Measurements from ENCODE around the gene UCK1.
A peak's percentile ranks its signal among the peaks of the same experiment; 100 is the strongest.

DNA sequence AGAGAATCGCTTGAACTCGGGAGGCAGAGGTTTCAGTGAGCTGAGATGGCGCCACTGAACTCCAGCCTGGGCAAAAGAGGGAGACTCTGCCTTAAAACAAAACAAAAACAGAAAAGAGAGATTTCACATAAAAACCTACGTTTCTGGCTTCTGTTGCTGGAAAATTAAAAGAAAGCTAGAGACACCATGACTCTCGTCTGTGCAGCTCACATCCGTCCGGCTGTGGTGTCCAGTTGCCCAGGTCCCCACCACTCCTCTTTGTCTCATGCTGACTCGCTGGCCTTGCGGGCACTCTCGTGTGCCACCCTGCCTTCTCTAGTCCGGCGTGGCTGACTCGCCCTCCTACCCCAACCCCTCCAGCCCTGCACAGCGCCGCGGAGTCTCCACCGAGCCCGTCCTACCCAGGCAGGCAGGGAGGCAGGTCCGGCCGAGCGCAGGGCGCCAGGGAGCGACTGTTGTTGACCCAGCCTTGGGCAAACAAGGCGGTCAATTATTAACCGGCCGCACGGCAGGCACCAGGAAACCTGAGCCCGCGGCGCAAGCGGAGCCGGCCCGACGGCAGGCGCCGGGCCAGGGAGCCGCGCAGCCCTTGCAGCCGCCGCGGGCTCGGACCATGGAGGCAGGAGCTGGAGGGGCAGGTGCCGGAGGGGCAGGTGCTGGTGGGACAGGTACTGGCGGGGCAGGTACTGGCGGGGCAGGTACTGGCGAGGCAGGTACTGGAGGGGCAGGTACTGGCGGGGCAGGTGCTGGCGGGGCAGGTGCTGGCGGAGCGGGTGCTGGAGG is 14.1 kb upstream of the UCK1 start, which contains the start of gene PRRT1B:
- TF ChIP-seq, protein P1, sequence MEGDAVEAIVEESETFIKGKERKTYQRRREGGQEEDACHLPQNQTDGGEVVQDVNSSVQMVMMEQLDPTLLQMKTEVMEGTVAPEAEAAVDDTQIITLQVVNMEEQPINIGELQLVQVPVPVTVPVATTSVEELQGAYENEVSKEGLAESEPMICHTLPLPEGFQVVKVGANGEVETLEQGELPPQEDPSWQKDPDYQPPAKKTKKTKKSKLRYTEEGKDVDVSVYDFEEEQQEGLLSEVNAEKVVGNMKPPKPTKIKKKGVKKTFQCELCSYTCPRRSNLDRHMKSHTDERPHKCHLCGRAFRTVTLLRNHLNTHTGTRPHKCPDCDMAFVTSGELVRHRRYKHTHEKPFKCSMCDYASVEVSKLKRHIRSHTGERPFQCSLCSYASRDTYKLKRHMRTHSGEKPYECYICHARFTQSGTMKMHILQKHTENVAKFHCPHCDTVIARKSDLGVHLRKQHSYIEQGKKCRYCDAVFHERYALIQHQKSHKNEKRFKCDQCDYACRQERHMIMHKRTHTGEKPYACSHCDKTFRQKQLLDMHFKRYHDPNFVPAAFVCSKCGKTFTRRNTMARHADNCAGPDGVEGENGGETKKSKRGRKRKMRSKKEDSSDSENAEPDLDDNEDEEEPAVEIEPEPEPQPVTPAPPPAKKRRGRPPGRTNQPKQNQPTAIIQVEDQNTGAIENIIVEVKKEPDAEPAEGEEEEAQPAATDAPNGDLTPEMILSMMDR (optimal IDR thresholded peaks at IDR 0.05 in 1 of 3, IDR thresholded peaks at IDR 0.05 in 1 of 3, conservative IDR thresholded peaks at IDR 0.05 in 1 of 3; ENCODE audit: extremely low read depth in 1 of 3, insufficient read depth in 2 of 3, low read length in 3 of 3) = no peak
- TF ChIP-seq EZH2 (IDR thresholded peaks at IDR 0.05; ENCODE audit: low read length) = peak; percentile 77

Measured in keratinocyte (primary cell).